Left renal cortex interstitium (tissue), 4 donors: ENCODE results near the gene WBP2NL. TPM values are rescaled to one million over a fixed set of nuclear protein-coding genes. Genes with fewer than 3 reads are reported as not detected.

Experiments used
- DNase-seq, 4 donors: peaks; one replicate each; pipeline ENCODE4 v3.0.0-alpha.2; 2013; ENCODE audit warnings: low read depth in 4 of 4, low spot score in 2 of 4, missing footprints in 1 of 4
- polyA plus RNA-seq, 4 donors: library from polyadenylated mRNA; unstranded; fragments of 120-200 nt; gene quantifications; one replicate each; pipeline ENCODE4 v1.2.1, GENCODE V29; 2013; ENCODE audit not compliant: insufficient read length in 4 of 4

The WBP2NL gene
- polyA plus RNA-seq, 4 donors = 3.2 to 8.0 (median 5.3) TPM

DNA sequence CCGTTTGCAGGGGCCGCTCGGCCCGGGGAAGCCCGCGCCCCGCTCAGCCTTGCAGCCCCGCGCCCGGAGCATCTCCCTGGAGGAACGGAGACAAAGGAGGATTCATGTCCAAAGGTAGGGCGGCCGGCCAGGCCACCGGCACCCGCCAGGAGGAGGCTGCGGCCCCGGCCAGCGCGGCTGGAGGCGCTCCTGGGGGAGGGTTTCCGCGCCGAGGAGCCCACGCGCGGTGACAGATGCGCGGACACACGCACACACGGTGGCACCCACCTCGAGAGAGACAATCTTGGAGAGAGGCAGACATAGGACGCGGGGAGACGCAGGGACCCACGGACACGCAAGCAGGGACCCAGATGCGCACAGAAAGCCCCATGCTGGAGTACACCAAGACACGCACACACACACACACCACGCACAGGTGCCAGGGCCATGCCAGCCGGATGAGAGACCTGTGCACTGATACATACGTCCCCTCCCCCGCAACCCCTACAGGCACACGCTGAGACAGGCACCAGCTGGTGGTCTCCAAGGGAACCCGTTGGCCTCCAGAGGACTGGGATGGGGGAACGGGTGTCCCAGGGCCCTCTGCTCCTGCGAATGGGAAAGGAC lies 21.5 kb upstream of the WBP2NL start:
- DNase-seq = no peak

DNA sequence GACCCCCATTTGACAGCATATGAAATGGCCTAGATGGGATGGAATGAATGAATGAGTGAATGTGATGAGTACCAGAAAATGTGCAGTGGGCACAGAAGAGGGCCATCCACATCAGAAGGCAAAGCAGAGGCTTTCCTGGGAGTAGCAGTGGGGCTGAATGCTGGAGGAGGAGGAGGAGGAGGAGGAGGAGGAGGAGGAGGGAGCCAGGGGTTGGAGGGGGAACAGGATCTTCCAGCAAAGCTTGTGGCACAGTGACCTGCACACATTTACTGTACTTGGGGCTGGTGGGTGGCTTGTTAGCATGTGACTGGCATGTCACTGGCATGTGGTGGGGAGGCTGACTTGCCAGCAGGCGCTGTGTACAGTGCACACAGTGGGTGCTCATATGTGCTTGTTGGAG lies 19.9 kb upstream of the WBP2NL start:
- no peak for DNase-seq

DNA sequence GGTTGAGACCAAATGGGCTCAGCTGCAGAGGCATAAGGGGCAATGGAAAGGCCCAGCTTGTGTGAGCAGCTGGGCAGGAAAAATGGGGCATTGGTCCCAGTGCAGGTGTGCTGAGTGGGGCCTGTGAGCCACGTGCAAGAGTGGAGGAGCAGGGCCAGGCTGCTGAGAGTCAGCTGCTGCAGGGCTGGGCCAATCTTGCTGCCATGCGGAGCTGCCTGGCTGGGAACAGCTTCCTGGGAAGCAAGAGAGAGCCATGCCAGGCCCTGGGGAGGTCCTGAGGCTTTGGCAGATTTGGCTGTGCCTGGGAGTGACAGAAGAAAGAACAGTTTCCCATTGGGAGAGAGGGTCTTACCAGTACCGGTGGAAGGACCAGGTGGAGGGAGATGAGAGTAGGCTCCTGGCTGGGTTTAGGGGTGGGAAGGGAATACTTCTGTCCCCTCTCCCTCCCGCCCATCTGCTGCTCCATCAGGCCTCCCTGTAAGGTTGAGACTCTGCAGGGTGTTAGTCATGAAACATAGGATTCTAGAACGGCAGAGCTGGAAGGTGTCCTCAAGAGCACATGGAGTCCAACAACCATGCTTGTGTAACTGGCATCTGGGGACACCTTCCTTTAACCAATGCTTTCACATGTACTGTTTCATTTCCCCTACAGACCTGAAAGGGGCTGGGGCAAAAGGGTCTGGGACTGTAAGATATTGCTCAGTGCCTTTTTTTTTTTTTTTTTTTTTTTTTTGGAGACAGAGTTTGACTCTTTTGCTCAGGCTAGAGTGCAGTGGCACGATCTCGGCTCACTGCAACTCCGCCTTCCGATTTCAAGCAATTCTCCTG lies 19.0 kb upstream of the WBP2NL start:
- DNase-seq = no peak

DNA sequence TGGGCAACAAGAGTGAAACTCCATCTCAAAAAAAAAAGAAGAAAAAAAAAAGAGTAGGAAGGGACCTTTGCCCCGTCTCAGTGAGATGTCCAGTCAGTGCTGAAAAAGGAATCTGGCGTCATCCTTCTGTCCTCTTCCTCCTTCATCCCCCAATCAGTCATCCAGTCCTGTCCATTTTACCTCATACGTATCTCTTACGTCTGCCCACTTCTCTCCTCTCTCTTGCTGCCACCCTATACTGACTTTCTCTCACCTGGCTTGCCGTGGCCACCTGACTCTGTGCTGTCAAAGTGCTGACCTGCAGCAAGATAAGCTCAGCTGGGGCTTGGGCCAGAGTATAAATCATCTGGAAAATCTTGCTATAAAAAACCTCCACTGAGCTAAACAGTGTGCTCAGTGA lies 15.7 kb upstream of the WBP2NL start:
- DNase-seq = no peak

DNA sequence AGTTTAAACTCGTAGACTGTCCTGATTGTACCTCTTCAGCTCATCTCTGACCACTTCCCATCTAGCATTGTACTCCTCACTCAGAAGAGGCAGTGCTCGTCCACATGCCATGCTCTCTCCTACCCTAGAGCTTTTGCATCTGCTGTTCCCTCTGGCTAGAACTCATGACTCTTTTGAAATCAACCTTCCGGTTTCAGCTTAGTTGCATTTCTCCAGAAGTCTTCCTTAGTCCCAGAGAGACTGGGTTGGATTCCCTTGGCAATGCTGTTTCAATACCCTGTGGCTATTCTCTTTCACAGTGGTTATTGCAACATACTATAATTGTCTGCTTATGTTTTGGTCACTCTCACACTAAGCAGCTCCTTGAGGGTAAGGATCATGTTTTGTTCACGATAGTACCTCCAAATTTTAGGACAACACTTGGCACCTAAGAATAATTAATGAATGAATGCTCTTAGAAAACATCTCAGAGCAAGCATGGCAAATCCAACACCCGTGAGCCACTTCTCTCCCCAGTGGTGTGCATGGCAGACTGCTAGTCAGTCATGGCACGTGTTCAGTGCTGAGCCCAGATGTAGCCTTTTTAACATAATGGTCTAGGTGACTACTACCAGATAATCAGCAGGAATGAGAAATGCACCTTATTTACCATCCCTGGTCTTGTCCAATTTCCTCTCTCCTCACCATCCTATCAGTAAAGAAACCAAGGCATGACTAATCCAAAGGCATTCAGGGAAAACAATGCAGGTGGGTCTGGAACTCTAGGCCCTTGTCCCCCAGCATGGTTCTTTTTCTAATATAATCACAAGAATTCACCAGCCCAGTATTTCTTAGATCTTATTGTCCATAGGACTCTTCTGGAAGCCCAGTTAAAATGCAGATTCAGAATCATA lies 14.8 kb upstream of the WBP2NL start:
- no peak for DNase-seq

DNA sequence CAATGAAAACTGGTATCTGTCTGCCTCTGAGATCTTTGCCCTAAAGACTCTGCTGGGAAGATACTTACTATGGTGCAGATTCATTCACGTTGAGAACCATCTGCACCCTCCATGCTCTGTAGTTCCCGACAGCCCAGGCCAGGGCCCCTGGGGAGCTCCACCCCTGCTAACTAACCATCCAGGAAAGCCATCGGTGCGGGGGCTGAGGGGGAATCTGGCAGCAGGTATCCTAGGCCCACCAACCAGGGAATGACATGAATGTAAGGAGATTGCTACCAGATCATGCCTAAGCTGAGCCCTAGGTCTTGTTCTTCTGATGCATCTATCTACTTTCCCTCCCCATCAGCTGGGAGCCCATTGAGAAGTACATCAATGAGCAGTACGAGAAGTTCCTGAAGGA lies 11.3 kb upstream of the WBP2NL start:
- DNase-seq = no peak

DNA sequence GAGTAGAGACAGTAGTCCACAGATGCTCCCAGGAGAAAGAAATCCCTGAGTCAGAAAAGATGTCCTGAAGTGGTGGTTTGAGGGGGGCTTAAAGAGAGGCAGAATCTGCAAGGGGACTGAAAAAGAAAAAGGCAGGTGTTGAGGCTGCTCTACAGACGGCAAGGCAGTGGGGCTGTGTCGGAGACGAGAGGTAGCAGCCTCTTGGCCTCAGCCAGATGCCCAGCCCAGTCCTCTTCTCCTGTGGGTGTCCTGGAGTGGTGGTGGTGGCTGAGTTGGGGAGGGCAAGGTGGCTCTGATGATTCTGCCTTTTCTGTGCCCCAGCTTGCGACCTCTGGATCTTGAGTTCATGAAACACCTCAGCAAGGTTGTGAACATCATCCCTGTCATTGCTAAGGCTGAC lies 9.3 kb upstream of the WBP2NL start:
- no peak for DNase-seq

DNA sequence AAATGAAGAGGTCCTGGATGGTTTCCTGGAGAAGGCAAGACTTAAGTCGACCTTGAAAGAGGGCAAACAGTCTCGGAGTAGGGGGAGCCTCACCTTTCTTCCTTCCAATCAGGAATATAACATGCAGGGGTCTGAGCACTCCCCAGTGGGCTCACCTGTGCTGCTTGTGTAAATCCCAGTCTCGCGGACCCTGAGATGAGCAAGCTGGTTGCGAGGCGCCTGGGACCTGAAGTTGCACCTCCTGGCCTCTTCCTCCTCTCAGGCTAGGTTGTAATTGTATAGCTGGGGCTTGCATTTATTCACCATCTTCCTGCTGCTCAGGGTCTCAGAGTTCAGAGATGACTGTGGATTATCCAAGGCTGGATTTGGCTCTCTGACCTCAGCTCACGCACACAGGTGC lies 7.5 kb upstream of the WBP2NL start:
- no peak for DNase-seq

DNA sequence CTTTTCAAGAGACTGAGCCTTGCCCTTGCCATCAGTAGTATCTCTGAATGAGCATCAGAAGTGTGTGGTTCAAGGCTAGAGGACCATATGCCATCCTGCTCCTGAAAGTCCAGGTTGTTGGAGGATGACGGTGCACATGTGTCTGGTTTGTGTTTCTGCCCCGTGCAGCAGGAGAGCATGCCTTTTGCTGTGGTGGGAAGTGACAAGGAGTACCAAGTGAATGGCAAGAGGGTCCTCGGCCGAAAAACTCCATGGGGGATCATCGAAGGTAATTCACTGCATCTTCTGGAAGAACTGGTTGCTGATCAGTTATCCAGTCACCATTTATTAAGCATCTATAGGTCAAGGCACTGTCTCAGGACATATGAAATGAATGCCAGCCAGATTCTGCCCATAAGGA lies 6.1 kb upstream of the WBP2NL start:
- DNase-seq = no peak

DNA sequence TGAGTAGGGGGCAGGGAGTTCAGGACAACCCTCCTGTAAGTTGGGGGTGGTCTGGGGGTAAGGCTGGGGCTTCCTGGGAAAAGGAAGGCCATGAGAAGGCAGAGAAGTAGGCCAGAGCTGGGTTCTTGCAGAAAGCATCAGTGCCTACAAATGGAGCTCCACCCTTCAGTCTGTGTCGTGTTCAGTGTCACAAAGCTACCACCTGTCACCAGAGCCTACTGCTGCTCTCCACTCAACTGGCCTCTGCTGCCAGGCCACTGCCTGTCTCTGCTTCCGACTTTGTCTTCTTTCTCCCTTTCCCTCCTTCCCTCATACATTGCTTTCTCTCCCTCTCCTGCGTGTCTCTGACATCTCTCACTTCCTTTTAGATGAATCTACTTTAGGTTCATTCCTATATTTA lies 3.4 kb upstream of the WBP2NL start:
- DNase-seq = no peak

DNA sequence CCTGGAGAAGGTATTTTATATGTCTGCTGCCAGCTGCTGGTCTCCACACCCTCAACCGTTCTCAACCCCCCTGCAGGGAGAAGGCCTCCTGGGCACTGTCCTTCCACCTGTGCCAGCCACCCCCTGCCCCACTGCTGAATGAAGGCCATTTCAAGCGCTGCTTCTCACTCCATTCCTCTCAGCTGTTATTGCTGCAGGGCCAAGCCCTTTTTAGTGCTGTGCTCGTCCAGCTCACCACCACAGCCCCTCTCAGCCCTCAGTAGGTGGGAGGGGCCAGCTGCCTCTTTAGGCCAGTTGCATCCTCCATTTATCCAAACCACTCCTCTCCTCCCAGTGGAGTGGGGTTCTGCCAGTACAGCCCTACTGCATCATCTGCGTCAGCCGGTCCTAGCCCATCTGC lies 1.8 kb upstream of the WBP2NL start:
- DNase-seq = no peak

DNA sequence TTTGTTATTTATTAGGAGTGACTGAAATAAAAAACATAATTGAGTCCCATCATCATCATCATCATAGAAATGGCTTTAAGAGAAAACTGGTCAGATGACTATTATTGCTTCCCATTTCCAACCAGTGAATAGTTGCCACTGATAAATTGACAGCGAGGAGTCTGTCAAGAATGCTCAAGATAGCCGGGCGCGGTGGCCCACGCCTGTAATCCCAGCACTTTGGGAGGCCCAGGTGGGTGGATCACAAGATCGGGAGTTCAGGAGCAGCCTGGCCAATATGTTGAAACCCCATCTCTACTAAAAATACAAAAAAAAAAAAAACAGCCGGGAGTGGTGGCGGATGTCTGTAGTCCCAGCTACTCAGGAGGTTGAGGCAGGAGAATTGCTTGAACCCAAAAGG lies 1.9 kb downstream of the WBP2NL start:
- no peak for DNase-seq

DNA sequence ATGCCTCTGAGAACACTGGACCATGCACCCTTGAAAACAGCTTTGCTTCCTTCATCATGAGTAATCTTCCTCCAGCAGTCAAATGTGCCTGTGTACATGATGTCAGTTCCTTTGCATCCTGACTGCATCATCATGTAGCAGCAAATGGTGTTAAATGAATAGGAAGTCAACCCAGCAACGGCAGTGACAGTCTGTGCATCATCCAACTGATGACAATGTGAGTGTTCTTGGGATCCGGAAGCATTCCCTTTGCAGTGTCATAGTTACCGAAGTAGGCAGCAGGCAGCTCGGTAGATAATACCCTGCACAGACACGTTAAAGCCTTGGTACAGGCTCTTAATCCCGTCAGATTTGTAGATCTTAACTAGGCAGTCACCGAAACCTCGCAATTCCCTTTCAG lies 2.5 kb downstream of the WBP2NL start:
- no peak for DNase-seq

DNA sequence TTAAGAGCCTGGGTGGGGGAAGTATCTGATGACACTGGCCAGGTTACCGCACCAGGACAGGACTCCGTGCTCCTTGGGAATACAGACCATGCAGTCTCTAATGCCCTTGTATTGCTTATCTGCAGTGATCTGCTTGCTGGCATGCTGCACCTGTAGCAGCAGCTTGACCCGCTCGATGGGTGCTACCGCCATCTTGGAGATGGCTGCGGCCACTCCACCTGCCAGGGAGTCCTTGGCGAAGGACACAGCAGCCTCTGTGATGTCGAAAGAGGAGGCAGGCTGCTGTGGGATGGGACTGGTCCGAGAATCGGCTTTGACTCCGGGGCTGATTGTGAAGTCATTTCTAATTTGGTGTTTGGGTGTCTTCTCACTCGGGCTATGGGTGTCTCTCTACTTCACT lies 3.1 kb downstream of the WBP2NL start:
- DNase-seq = no peak

DNA sequence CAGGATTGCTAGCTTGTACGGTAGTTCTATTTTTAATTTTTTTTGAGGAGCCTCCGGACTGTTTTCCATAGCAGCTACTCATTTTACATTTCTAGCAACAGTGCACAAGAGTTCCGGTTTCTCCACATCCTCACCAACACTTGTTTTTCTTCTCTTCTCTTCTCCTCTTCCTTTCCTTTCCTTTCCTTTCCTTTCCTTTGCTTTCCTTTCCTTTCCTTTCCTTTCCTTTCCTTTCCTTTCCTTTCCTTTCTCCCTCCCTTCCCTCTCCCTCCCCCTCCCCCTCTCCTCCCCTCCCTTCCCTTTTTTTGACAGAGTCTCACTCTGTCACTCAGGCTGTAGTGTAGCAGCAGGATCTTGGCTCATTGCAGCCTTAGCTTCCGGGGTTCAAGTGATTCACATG lies 9.3 kb downstream of the WBP2NL start:
- DNase-seq = no peak

DNA sequence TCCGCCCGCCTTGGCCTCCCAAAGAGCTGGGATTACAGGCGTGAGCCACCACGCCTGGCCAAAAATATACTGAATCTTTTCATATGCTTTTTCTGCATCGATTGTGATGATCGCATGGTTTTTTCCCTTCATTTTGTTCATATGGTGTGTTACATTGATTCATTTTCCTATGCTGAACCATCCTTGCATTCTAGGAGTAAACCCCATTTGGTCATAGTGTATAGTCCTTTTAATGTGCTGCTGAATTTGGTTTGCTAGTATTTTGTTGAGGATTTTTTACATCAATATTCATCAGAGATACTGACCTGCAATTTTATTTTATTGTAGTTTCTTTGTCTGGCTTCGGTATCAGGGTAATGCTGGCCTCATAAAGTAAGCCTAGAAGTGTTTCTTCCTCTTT lies 12.2 kb downstream of the WBP2NL start:
- no peak for DNase-seq

DNA sequence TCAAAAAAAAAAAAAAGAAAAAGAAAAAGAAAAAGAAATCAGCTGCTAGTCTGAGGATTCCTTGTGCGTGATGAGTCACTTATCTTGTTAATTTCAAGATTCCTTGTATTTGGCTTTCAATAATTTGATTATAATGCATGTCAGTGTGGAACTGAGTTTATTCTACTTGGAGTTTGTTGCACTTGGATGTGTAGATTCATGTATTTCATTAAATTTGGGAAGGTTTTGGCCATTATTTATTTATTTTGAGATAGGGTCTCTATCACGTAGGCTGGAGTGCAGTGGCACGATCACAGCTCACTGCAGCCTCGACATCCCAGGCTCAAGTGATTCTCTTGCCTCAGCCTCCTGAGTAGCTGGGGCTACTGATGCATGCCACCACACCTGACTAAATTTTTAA lies 14.8 kb downstream of the WBP2NL start:
- no peak for DNase-seq

DNA sequence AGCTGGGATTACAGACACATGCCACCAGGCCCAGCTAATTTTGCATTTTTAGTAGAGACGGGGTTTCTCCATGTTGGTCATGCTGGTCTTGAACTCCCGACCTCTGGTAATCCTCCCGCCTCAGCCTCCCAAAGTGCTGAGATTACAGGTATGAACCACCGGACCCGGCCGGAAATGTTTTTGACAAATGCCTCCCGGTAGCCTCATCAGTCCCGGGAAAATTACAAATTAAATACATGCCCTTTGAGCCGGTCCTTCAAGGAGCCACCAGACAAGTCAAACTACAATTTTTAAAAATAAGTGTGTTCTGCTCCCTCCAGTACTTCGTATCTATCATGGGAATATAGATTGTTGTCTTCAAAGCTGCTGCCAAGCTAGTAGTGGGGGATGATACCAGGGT lies 17.5 kb downstream of the WBP2NL start:
- no peak for DNase-seq

DNA sequence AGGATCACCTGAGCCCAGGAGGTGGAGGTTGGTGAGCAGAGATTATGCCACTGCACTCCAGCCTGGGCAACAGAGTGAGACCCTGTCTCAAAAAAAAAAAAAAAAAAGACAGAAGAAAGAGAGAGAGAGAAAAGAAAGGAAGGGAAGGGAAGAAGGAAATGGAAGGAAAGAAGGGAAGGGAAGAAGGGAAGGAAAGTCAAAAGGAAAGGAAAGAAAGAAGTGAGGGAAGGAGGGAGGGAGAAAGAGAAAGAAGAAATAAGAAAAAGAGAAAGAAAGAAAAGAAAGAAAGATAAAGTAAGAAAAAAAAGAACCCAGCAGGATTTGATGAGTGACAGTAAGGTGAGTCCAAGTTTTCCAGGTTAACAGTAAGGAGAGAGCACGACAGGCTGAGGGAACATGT lies 19.6 kb downstream of the WBP2NL start:
- no peak for DNase-seq

DNA sequence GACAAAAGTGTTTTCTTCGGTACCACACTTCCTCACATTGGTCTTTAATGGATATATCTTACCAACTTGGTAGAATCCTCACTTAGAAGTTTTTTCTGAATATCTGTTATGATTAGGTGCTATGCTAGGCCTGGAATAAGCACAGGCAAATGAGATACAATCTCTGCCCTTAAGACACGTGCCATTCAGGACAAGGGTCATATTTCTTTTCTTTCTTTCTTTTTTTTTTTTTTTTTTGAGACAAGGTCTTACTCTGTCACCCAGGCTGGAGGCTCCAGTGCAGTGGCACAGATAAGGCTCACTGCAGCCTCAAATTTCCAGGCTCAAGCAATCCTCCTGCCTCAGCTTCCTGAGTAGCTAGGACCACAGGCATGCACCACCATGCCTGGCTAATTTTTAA lies 23.0 kb downstream of the WBP2NL start:
- DNase-seq = no peak

DNA sequence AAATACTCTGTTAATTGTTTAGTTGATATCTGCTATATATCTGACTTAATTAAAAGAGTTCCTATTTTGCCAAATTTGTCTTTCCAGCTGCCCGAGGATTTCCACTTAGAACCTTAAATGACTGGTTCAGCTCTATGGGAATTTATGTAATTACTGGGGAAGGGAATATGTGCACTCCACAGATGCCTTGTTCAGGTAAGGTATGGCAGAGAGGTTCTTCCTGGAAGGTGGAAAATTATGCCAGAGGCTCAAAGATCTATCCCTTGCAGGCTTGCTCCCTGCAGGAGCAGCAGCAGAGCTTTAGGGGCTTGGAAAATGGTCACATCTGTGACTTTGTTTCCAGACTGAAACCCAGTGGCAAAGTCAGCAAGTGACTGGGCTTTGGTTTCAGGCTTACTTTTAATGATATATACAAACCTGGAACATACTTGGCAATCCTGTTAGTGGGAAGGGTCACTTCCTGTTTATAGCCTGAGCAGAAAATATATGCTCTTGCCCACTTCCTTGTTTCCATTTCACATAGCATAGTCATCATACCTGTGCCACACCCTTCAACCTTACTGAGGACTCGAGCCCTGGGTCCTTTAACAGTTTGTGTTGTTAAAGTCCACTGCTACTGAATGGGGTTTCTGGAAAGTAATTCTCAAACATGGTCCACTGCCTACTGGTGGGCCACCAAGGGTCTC lies 23.7 kb downstream of the WBP2NL start:
- DNase-seq = no peak
